Activated T-helper 2 cell treated with anti-CD3 and anti-CD28 coated beads, Interferon-gamma antibody, Interleukin-2, Interleukin-4, amounts not matched to agents 10 μg/mL and 5 μg/mL and 100 μg/mL, durations not matched to agents 14 hours and 24 hours and 36 hours (primary cell): ENCODE measurements around the gene ANKRD13C. TPM values are rescaled to one million over a fixed set of nuclear protein-coding genes. Genes with fewer than 3 reads are reported as not detected.

Source experiments
- DNase-seq: peaks from one replicate; pipeline ENCODE4 v3.0.0; 2021; ENCODE audit warnings: low spot score
- H3K27ac Mint-ChIP-seq: one replicate; pipeline ENCODE4 v1.8.0; 2021; ENCODE audit warnings: mixed read lengths
- H3K27me3 Mint-ChIP-seq: one replicate; pipeline ENCODE4 v1.8.0; 2021; ENCODE audit warnings: low read depth, mixed read lengths
- H3K36me3 Mint-ChIP-seq: one replicate; pipeline ENCODE4 v1.8.0; 2021; ENCODE audit warnings: low read depth, mixed read lengths
- H3K4me1 Mint-ChIP-seq: one replicate; pipeline ENCODE4 v1.8.0; 2021; ENCODE audit warnings: low read depth, mixed read lengths
- H3K4me3 Mint-ChIP-seq: one replicate; pipeline ENCODE4 v1.8.0; 2021; ENCODE audit warnings: low read depth, mild to moderate bottlenecking, moderate library complexity, mixed read lengths
- H3K9me3 Mint-ChIP-seq: one replicate; pipeline ENCODE4 v1.8.0; 2021; ENCODE audit warnings: mixed read lengths
- intact Hi-C: fragments of 100-400 bp; cut with micrococcal nuclease; formaldehyde crosslinking; loops from one replicate; pipeline ENCODE4 v1.15.1; 2023
- total RNA-seq: library from RNA; stranded (reverse); gene quantifications from 2 replicates; pipeline ENCODE4 v1.2.3, GENCODE V29; 2022

Gene ANKRD13C
- total RNA-seq, 1 donor from 2014 or later, result 24.7 TPM

DNA sequence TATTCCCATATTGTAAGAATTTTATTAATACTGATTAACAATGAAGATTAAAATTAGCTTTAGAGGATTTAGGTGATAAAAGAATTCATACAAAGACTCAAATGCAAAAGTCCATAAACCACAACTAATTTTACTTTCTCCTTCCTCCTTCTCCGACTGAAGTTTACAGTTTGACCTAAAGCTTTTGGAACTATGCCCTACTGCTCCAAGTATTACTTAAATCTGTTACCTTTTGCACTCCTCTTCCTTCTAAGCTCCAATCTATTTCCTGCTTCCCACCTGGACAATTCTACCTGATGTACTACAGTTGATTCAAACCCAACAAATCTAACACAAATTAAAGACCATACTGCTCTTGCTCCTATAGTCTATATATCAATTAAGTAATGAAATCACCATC lies 36.3 kb downstream of the ANKRD13C start:
- intact Hi-C loops, result no loop called here
- peaks cover 7% of the 10 kb centered on the region for H3K4me1 Mint-ChIP-seq
- H3K36me3 Mint-ChIP-seq, result peaks cover 14% of the 10 kb centered on the region
- H3K9me3 Mint-ChIP-seq, result no peaks in the 10 kb centered on the region
- H3K4me3 Mint-ChIP-seq, result no peak overlapping the region
- H3K27ac Mint-ChIP-seq, result no peak overlapping the region
- no peak for DNase-seq
- H3K27me3 Mint-ChIP-seq, result no peaks in the 10 kb centered on the region

GRCh38 chr1:70317087-70317486 lies 37.4 kb downstream of the ANKRD13C start:
- Mint-ChIP-seq H3K4me1 (peaks cover 7% of the 10 kb centered on the region), H3K9me3 (no peaks in the 10 kb centered on the region), H3K4me3 (no peak overlapping the region), H3K27ac (no peak overlapping the region), H3K27me3 (no peaks in the 10 kb centered on the region), H3K36me3 (peaks cover 11% of the 10 kb centered on the region)
- intact Hi-C loops, result no loop called here
- DNase-seq, result no peak

DNA sequence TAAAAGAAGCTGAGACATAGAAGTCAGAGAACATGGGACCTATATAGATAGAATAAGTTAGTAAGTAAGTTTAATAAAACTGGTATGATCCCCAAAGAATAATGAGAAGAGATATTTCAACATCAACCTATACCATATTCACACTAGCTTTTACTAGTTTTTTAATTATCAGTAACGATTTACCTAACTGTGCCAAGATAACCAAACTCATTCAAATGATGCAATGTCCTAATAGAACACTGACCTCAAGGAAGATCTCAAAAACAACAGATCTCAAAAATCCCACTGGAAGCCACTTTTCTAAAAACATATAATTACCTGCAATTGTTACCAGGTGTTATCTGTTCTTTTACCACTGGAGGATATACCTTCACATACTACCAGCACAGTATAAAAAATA lies 38.7 kb downstream of the ANKRD13C start:
- peaks cover 7% of the 10 kb centered on the region for H3K4me1 Mint-ChIP-seq
- H3K27ac Mint-ChIP-seq, result no peak overlapping the region
- H3K4me3 Mint-ChIP-seq, result no peak overlapping the region
- H3K27me3 Mint-ChIP-seq, result no peaks in the 10 kb centered on the region
- peaks cover 7% of the 10 kb centered on the region for H3K36me3 Mint-ChIP-seq
- DNase-seq, result no peak
- no peaks in the 10 kb centered on the region for H3K9me3 Mint-ChIP-seq
- intact Hi-C loops, result no loop called here

- H3K27me3 Mint-ChIP-seq, result no peaks in the 10 kb centered on the region
- no peaks in the 10 kb centered on the region for H3K9me3 Mint-ChIP-seq
- H3K4me1 Mint-ChIP-seq, result peaks cover 5% of the 10 kb centered on the region
- intact Hi-C loops, result no loop called here
- H3K4me3 Mint-ChIP-seq, result no peak overlapping the region
- no peak for DNase-seq
- no peak overlapping the region for H3K27ac Mint-ChIP-seq
- peaks cover 5% of the 10 kb centered on the region for H3K36me3 Mint-ChIP-seq
Observed at GRCh38 chr1:70314706-70315304, 39.7 kb downstream of the ANKRD13C start.

GRCh38 chr1:70311369-70311768 lies 43.2 kb downstream of the ANKRD13C start:
- Mint-ChIP-seq H3K4me3 (no peak overlapping the region), H3K27me3 (no peaks in the 10 kb centered on the region), H3K36me3 (peaks cover 14% of the 10 kb centered on the region), H3K27ac (no peak overlapping the region), H3K4me1 (peaks cover 3% of the 10 kb centered on the region), H3K9me3 (no peaks in the 10 kb centered on the region)
- intact Hi-C loops, result no loop called here
- no peak for DNase-seq

- intact Hi-C loops, result no loop called here
- H3K27me3 Mint-ChIP-seq, result no peaks in the 10 kb centered on the region
- H3K4me1 Mint-ChIP-seq, result no peaks in the 10 kb centered on the region
- peaks cover 41% of the 10 kb centered on the region for H3K36me3 Mint-ChIP-seq
- H3K27ac Mint-ChIP-seq, result no peak overlapping the region
- DNase-seq, result no peak
- H3K4me3 Mint-ChIP-seq, result no peak overlapping the region
- H3K9me3 Mint-ChIP-seq, result no peaks in the 10 kb centered on the region
Observed at GRCh38 chr1:70299472-70299871, 55.0 kb downstream of the ANKRD13C start.

DNA sequence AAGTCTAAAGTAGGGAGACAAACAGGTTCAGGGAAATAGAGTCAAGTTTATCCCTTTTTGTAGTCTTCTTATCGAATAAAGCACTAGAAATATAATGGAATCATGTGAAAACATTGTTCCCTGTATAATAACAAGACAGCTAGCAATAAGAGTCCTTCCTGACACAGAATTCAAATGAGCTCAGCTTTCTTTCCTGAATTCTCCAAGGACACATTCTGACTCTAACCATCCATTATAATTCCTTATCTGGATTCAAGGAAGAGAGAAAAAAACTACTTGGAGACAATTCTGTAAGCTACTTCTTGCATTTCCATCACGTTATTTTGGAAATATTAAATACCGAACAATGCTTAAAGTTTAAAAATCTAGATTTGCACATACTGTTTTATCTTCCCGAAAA lies 58.8 kb downstream of the ANKRD13C start:
- peaks cover 48% of the 10 kb centered on the region for H3K36me3 Mint-ChIP-seq
- H3K27me3 Mint-ChIP-seq, result no peaks in the 10 kb centered on the region
- H3K9me3 Mint-ChIP-seq, result no peaks in the 10 kb centered on the region
- H3K4me1 Mint-ChIP-seq, result no peaks in the 10 kb centered on the region
- no peak overlapping the region for H3K27ac Mint-ChIP-seq
- no peak overlapping the region for H3K4me3 Mint-ChIP-seq
- intact Hi-C loops, result no loop called here
- no peak for DNase-seq

- H3K4me1 Mint-ChIP-seq, result no peaks in the 10 kb centered on the region
- intact Hi-C loops, result no loop called here
- no peaks in the 10 kb centered on the region for H3K9me3 Mint-ChIP-seq
- no peaks in the 10 kb centered on the region for H3K27me3 Mint-ChIP-seq
- peaks cover 46% of the 10 kb centered on the region for H3K36me3 Mint-ChIP-seq
- no peak overlapping the region for H3K27ac Mint-ChIP-seq
- DNase-seq, result no peak
- H3K4me3 Mint-ChIP-seq, result no peak overlapping the region
Observed at GRCh38 chr1:70293186-70293843, 61.2 kb downstream of the ANKRD13C start.

DNA sequence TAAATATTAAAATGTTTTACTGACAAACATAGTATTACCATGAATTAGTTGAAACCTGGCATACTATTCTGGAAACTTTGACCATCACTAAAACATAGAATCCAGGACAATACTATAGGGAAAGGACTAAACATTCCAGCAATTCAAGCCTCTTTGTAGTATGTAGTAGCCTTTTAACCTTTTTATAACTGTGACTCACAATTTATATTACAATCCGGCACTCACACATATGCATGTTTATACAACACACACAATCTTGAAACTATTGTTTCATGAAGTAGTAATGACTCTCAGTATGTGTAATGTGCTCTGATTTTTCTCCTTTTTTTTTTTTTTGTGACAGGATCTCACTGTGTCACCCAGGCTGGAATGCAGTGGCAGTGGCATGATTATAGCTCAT lies 64.3 kb downstream of the ANKRD13C start:
- no peak for DNase-seq
- Mint-ChIP-seq H3K27me3 (no peaks in the 10 kb centered on the region), H3K4me3 (no peak overlapping the region), H3K4me1 (no peaks in the 10 kb centered on the region), H3K9me3 (no peaks in the 10 kb centered on the region), H3K36me3 (peaks cover 45% of the 10 kb centered on the region), H3K27ac (no peak overlapping the region)
- intact Hi-C loops, result no loop called here

GRCh38 chr1:70288166-70288565 lies 66.4 kb downstream of the ANKRD13C start:
- intact Hi-C loops, result no loop called here
- H3K4me1 Mint-ChIP-seq, result no peaks in the 10 kb centered on the region
- no peaks in the 10 kb centered on the region for H3K27me3 Mint-ChIP-seq
- no peak overlapping the region for H3K27ac Mint-ChIP-seq
- H3K36me3 Mint-ChIP-seq, result peaks cover 33% of the 10 kb centered on the region
- no peaks in the 10 kb centered on the region for H3K9me3 Mint-ChIP-seq
- no peak overlapping the region for H3K4me3 Mint-ChIP-seq
- DNase-seq, result no peak

DNA sequence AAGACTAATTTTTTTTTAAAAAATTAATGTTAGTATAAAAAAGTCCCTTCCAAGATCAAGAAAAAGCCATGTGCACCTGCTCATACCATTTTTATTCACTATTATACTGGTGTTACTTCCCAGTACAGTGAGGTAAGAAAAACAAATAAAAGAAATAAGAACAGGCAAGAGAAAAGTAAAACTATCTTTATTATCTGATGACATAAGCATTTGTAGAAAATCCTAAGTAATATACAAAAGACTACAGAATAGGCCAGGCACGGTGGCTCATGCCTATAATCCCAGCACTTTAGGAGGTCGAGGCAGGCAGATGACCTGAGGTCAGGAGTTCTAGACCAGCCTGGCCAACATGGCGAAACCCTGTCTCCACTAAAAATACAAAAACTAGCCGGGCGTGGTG lies 68.1 kb downstream of the ANKRD13C start:
- Mint-ChIP-seq H3K4me1 (no peaks in the 10 kb centered on the region), H3K36me3 (peaks cover 31% of the 10 kb centered on the region), H3K9me3 (no peaks in the 10 kb centered on the region), H3K27me3 (no peaks in the 10 kb centered on the region), H3K4me3 (no peak overlapping the region), H3K27ac (no peak overlapping the region)
- intact Hi-C loops, result no loop called here
- DNase-seq, result no peak

DNA sequence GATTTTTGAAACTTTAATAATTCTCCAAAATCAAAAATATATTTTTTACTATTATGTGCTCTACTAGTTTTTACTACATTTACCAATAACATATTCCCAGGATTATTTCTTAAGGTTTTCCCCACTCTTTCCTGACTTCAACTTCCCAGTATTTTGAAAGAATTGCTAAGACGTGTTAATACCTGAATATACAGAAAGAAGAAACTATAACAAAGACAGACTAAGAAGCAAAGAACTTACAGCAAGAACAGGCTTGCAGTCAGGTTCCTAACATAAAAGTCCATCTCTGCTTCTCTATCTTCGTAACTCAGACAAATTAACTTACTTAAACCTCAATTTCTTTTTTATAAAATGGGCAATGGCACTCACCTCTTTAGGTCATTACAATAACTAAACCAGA lies 70.2 kb downstream of the ANKRD13C start:
- intact Hi-C loops, result no loop called here
- H3K36me3 Mint-ChIP-seq, result peaks cover 25% of the 10 kb centered on the region
- no peak overlapping the region for H3K27ac Mint-ChIP-seq
- H3K4me3 Mint-ChIP-seq, result no peak overlapping the region
- no peak for DNase-seq
- no peaks in the 10 kb centered on the region for H3K9me3 Mint-ChIP-seq
- H3K4me1 Mint-ChIP-seq, result no peaks in the 10 kb centered on the region
- H3K27me3 Mint-ChIP-seq, result no peaks in the 10 kb centered on the region

DNA sequence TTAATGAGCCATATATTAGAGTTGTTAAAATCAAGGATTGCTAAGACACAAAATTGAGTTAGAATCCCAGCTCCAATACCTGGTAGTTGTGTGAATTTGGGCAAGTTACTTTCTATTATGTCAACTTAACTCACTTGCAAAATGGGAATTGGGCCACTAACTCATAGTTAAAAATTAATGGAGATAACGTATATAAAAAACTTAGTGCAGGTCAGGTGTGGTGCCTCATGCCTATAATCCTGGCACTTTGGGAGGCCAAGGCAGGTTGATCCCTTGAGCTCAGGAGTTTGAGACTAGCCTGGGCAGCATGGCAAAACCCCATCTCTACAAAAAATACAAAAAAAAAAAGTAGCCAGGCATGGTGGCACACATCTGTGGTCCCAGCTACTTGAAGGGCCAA lies 75.8 kb downstream of the ANKRD13C start:
- H3K4me1 Mint-ChIP-seq, result peaks cover 3% of the 10 kb centered on the region
- no peaks in the 10 kb centered on the region for H3K27me3 Mint-ChIP-seq
- H3K27ac Mint-ChIP-seq, result no peak overlapping the region
- intact Hi-C loops, result no loop called here
- no peak for DNase-seq
- peaks cover 30% of the 10 kb centered on the region for H3K36me3 Mint-ChIP-seq
- no peaks in the 10 kb centered on the region for H3K9me3 Mint-ChIP-seq
- H3K4me3 Mint-ChIP-seq, result no peak overlapping the region
